ENCODE measurements around the gene PSMD12. TPM values are rescaled to one million over a fixed set of nuclear protein-coding genes. Genes with fewer than 3 reads are reported as not detected.
A peak's percentile ranks its signal among the peaks of the same experiment; 100 is the strongest.

The PSMD12 gene
- total RNA-seq, 2 experiments from 2014 or later, result 15.0 to 62.8 TPM

DNA sequence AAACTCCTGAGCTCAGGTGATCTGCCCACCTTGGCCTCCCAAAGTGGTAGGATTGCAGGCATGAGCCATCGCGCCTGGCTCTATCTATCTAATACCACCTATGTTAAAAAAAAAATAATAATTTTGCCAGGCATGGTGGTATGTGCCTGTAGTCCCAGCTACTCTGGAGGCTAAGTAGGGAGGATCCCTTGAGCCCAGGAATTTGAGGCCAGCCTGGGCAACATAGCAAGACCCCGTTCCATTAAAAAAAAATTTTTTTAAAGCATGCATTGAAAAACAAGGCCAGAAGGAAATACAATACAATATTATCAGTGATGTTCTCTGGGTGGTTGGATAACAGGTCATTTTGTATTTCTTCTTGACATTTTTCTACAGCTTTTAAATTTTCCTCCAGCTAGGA is 76.1 kb downstream of the PSMD12 start:
- BruUV-seq (replicated peaks), result no TSS peak
- POLR2A ChIA-PET, result no interaction called here
- peaks cover 6% of the 10 kb centered on the region for H3K4me1 ChIP-seq (ENCODE audit: insufficient read depth, low read length, poor library complexity, severe bottlenecking)
- no peak overlapping the region for H3K4me2 ChIP-seq (ENCODE audit: low read length)
- no peak for TF ChIP-seq EZH2phosphoT487 (IDR thresholded peaks at IDR 0.05; ENCODE audit: borderline replicate concordance, low read depth, low read length)
- TF ChIP-seq CTCF (conservative IDR thresholded peaks at IDR 0.05; ENCODE audit: low read length), result no peak
- no peaks in the 10 kb centered on the region for H3K79me2 ChIP-seq (ENCODE audit: insufficient read depth, low read depth, low read length)
- CTCF ChIA-PET (ENCODE audit: unreplicated experiment), result no interaction called here
- H4K20me1 ChIP-seq (ENCODE audit: insufficient read depth, low read length), result no peaks in the 10 kb centered on the region
- H3K27ac ChIP-seq (ENCODE audit: low read depth, low read length, poor library complexity, severe bottlenecking), result no peak overlapping the region
- no peaks in the 10 kb centered on the region for H3K36me3 ChIP-seq (ENCODE audit: insufficient read depth, low read length)
- H3K4me3 ChIP-seq (ENCODE audit: low read depth, low read length, poor library complexity, severe bottlenecking), result no peak overlapping the region
- no peaks in the 10 kb centered on the region for H3K9me2 ChIP-seq (ENCODE audit: insufficient read depth, low read length)
- H2AFZ ChIP-seq (ENCODE audit: low read length), result no peak overlapping the region
- intact Hi-C loops (cut with micrococcal nuclease; ENCODE audit: unreplicated experiment), result no loop called here
- no peak for DNase-seq (ENCODE audit: low spot score)
- no peaks in the 10 kb centered on the region for H3K9me3 ChIP-seq (ENCODE audit: low read length)

GRCh38 chr17:67289181-67289876 is 77.0 kb downstream of the PSMD12 start:
- H3K9me3 ChIP-seq (ENCODE audit: low read length), result no peaks in the 10 kb centered on the region
- peak; percentile 9 for DNase-seq (ENCODE audit: low spot score)
- peak overlapping the region; percentile 15; the same call in 1 of the 2 replicates for H3K4me2 ChIP-seq (ENCODE audit: low read length)
- H3K36me3 ChIP-seq (ENCODE audit: insufficient read depth, low read length), result no peaks in the 10 kb centered on the region
- H3K27ac ChIP-seq (ENCODE audit: low read depth, low read length, poor library complexity, severe bottlenecking), result no peak overlapping the region
- H3K79me2 ChIP-seq (ENCODE audit: insufficient read depth, low read depth, low read length), result no peaks in the 10 kb centered on the region
- H3K4me1 ChIP-seq (ENCODE audit: insufficient read depth, low read length, poor library complexity, severe bottlenecking), result peaks cover 6% of the 10 kb centered on the region
- intact Hi-C loops (cut with micrococcal nuclease; ENCODE audit: unreplicated experiment), result no loop called here
- no peaks in the 10 kb centered on the region for H4K20me1 ChIP-seq (ENCODE audit: insufficient read depth, low read length)
- H3K9me2 ChIP-seq (ENCODE audit: insufficient read depth, low read length), result no peaks in the 10 kb centered on the region
- TF ChIP-seq CTCF (conservative IDR thresholded peaks at IDR 0.05; ENCODE audit: low read length) (no peak), EZH2phosphoT487 (IDR thresholded peaks at IDR 0.05; ENCODE audit: borderline replicate concordance, low read depth, low read length) (no peak)
- ChIA-PET POLR2A (interaction anchor here (0.6 to 0.9 kb wide), 6 partner anchors 14 to 285 kb away, joined by 3 to 4 read pairs (median 3); no protein-coding TSS in a partner anchor), CTCF (ENCODE audit: unreplicated experiment) (no interaction called here)
- peak overlapping the region; percentile 21 for H2AFZ ChIP-seq (ENCODE audit: low read length)
- BruUV-seq (replicated peaks), result no TSS peak
- H3K4me3 ChIP-seq (ENCODE audit: low read depth, low read length, poor library complexity, severe bottlenecking), result no peak overlapping the region

Small RNA genes within 50 kb of the gene (small RNA-seq; reads per million reads assigned to genes)
- gene RF00019, result not detected

Other genes with a start within 250 kb of the PSMD12 start
- gene HELZ, start 121.4 kb downstream of the PSMD12 start, total RNA-seq (2014; rRNA removed; shearing (Covaris generic)), result 28.1 and 33.9 TPM in 2 replicates
- gene HELZ, start 121.4 kb downstream of the PSMD12 start, total RNA-seq (2022), result 56.8 and 58.9 TPM in 2 replicates
- 13.3 and 14.3 TPM in 2 replicates for gene PITPNC1, start 10.7 kb upstream of the PSMD12 start, total RNA-seq (2014; rRNA removed; shearing (Covaris generic))
- gene PITPNC1, start 10.7 kb upstream of the PSMD12 start, total RNA-seq (2022), result 20.1 and 21.1 TPM in 2 replicates